Activated CD4-positive, alpha-beta T cell treated with anti-CD3 and anti-CD28 coated beads, Interleukin-2, amount 10 ng/mL, durations not matched to agents 24 days and 14 days (primary cell): ENCODE results near the gene ILKAP. TPM values are rescaled to one million over a fixed set of nuclear protein-coding genes. Genes with fewer than 3 reads are reported as not detected.

Experiments
- DNase-seq: peaks from one replicate; pipeline ENCODE4 v3.0.0; 2022
- H3K27ac Mint-ChIP-seq: one replicate; pipeline ENCODE4 v1.8.0; 2022; ENCODE audit warnings: mild to moderate bottlenecking, mixed read lengths
- H3K27me3 Mint-ChIP-seq: one replicate; pipeline ENCODE4 v1.8.0; 2022; ENCODE audit warnings: mixed read lengths
- H3K36me3 Mint-ChIP-seq: one replicate; pipeline ENCODE4 v1.8.0; 2022; ENCODE audit warnings: low read depth, mild to moderate bottlenecking, mixed read lengths
- H3K4me1 Mint-ChIP-seq: one replicate; pipeline ENCODE4 v1.8.0; 2021; ENCODE audit warnings: mixed read lengths
- H3K4me3 Mint-ChIP-seq: one replicate; pipeline ENCODE4 v1.8.0; 2022; ENCODE audit warnings: mild to moderate bottlenecking, moderate library complexity, mixed read lengths
- H3K9me3 Mint-ChIP-seq: one replicate; pipeline ENCODE4 v1.8.0; 2021; ENCODE audit warnings: mixed read lengths
- intact Hi-C: fragments of 100-400 bp; cut with micrococcal nuclease; formaldehyde crosslinking; loops from one replicate; pipeline ENCODE4 v1.15.1; 2023
- total RNA-seq: library from RNA; stranded (reverse); gene quantifications from 2 replicates; pipeline ENCODE4 v1.2.3, GENCODE V29; 2022

ILKAP gene
- total RNA-seq, 1 donor from 2014 or later = 77.4 TPM

DNA sequence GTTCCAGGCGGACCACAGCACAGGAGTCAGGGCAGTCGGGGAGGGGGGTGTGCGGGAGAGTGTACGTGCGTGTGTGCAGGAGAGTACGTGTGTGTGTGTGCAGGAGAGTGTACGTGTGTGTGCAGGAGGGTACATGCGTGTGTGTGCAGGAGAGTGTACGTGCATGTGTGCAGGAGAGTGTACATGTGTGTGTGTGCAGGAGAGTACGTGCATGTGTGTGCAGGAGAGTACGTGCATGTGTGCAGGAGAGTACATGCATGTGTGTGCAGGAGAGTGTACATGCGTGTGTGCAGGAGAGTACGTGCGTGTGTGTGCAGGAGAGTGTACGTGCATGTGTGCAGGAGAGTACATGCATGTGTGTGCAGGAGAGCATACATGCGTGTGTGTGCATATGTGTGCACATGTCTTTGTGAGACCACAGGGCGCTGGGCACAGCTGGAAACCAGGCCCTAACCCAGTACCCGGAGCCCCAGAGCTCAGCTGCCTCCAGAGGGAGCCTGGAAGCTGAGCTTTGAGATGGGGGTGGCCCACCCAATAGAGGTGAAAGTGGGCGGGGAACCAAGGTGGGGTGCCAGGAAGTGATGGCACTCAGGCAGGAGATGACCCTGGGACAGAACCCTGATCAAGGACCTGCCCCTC, 78.9 kb downstream of the ILKAP start:
- Mint-ChIP-seq H3K27me3 (no peaks in the 10 kb centered on the region), H3K4me3 (no peak overlapping the region), H3K27ac (no peak overlapping the region), H3K4me1 (no peaks in the 10 kb centered on the region), H3K36me3 (no peaks in the 10 kb centered on the region), H3K9me3 (no peaks in the 10 kb centered on the region)
- DNase-seq = no peak
- intact Hi-C loops = no loop called here

DNA sequence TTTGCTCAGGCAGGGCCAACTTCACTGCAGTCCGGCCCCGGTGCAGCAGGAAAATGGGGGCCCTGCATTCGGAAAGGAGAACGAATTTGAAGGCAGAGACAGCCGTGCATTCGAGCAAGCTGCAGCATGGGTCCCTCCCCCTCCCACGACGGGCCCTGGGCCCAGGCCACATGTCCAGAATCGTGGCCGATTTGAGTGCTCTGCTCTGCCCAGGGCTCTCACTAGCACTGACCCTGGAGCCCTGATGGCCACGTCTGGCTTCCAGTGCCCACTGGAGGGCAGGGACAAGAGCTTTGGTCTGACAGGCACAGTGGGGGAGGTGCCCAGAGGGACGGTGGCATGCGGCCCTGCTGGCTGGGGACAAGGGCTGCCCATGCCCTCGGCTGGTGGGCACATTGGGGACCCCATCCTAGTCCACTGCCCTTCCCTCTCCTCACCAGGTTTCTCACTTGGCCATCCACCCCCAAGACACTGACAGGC, 79.5 kb downstream of the ILKAP start:
- DNase-seq = no peak
- H3K27me3 Mint-ChIP-seq = peaks cover 2% of the 10 kb centered on the region
- H3K36me3 Mint-ChIP-seq = no peaks in the 10 kb centered on the region
- intact Hi-C loops = no loop called here
- H3K4me3 Mint-ChIP-seq = no peak overlapping the region
- H3K4me1 Mint-ChIP-seq = no peaks in the 10 kb centered on the region
- no peaks in the 10 kb centered on the region for H3K9me3 Mint-ChIP-seq
- no peak overlapping the region for H3K27ac Mint-ChIP-seq

DNA sequence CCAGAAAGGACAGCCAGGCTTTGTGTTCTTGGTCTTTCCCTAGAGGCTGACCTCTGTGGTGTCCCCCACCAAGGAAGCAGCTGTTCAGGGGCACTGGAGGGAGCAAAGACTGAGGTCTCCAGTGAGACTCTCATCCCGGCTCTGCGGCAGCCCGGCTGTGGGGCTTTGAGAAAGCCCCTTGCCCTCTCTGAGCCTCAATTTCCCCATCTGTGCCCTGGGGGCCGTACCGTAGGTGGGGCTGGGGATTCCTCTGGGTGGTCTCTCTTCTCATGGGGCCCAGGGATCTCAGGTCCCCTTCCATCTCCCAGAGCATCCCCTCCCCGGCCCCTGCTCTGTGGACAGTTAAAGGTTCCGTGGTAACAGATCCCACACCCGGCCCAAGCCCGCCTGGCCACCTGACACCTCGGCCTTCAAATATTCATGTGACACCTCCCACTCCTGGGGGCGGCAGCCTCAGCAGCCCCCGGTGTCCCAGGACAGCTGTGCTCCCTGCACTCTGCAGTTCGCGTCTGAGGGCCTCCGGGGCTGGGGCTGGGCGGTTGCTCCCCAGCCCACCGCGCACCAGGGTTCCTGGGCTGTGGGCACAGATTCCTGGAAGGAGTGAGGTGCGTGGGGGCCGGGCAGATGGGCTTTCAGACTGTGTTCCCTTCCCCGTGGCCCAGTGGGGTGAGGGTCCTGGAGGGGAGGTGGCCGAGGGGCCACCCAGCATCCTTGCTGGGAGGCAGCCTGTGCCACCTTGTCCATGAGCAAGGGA, 80.1 kb downstream of the ILKAP start:
- H3K9me3 Mint-ChIP-seq = no peaks in the 10 kb centered on the region
- peaks cover 6% of the 10 kb centered on the region for H3K27me3 Mint-ChIP-seq
- no peak overlapping the region for H3K4me3 Mint-ChIP-seq

DNA sequence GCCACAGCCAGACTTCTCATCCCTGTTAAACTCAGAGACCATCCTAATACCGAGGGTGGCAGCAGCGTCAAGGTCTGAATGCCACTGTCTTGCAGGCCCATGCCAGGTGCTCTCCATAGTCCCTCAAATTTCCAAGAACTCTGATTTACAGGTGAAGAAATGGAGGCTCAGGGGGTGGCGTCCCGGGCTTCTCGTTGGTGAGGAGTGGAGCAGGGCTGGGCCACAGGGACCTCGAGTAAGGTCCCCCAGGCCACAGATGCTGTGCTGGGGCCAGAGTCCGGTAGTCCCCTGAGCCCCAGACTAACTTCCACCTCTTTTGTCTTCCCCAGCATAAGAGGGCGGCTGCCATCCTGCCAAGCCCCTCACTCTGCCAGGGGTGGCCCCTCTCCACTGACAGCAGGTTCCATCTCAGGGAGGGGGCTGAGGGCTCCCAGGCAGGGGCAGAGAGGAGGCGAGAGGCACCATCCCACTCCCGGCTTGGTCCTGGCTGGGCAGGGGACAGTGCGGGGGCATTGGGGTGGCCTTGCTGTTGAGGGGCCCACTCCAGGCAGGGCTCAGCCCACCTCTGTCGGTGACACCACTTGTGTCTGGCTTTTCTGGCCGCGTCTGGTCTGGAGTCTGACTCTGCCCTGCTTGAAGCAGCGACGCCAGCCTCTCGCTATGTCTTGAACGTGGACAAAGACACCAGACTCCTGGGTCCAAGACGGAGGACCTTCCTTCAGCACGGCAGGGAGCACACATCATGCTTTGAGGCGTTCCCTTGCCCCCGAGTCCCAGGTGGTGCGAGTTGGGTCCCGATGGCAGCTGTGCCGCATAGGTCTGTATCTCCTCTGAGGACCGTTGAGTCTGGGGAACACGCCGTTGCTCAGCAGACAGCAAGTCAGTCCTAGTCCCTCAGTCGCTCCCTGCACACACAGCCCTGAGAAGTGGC, 80.9 kb downstream of the ILKAP start:
- no peaks in the 10 kb centered on the region for H3K9me3 Mint-ChIP-seq
- H3K27ac Mint-ChIP-seq = no peak overlapping the region
- no peak for DNase-seq
- intact Hi-C loops = no loop called here
- H3K4me3 Mint-ChIP-seq = no peak overlapping the region
- peaks cover 12% of the 10 kb centered on the region for H3K27me3 Mint-ChIP-seq
- no peaks in the 10 kb centered on the region for H3K4me1 Mint-ChIP-seq
- no peaks in the 10 kb centered on the region for H3K36me3 Mint-ChIP-seq

More for the DNA sequence above, 80.1 kb downstream of the ILKAP start:
- no peak overlapping the region for H3K27ac Mint-ChIP-seq
- intact Hi-C loops = no loop called here
- no peaks in the 10 kb centered on the region for H3K36me3 Mint-ChIP-seq
- H3K4me1 Mint-ChIP-seq = no peaks in the 10 kb centered on the region
- no peak for DNase-seq

DNA sequence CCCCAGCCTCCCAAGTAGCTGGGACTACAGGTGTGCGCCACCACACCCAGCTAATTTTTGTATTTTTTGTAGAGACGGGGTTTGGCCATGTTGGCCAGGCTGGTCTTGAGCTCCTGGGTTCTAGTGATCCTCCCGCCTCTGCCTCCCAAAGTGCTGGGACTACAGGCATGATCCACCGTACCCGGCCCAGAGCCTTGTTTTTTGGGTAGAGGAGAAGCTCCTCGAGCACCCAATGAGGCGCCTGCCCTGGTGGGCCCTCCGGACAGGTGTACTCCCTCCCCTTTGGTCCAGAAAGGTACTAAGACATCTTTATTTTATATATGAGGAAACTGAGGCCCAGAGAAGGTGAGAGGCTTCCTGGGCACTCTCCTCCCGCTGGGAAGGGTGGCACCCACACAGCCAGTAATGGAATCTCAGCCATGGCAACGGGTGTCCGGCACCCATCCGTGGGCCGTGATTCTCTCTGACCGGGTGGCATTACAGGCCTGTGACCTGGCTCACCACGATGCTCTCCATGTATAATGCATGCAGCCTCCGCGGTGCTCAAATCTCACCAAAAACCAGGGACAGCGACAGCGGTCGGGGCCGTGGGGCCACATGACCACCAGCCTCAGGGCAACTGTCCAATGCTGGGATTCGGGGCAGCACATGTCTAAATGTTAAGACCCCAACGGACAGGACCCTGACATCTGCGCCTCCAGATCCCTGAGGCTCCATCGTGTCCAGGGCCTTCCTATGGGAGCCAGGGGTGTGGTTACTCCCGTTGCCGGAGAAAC, 81.8 kb downstream of the ILKAP start:
- intact Hi-C loops = no loop called here
- peaks cover 13% of the 10 kb centered on the region for H3K27me3 Mint-ChIP-seq
- no peaks in the 10 kb centered on the region for H3K4me1 Mint-ChIP-seq
- H3K9me3 Mint-ChIP-seq = no peaks in the 10 kb centered on the region
- H3K27ac Mint-ChIP-seq = no peak overlapping the region
- DNase-seq = no peak
- no peaks in the 10 kb centered on the region for H3K36me3 Mint-ChIP-seq
- no peak overlapping the region for H3K4me3 Mint-ChIP-seq

DNA sequence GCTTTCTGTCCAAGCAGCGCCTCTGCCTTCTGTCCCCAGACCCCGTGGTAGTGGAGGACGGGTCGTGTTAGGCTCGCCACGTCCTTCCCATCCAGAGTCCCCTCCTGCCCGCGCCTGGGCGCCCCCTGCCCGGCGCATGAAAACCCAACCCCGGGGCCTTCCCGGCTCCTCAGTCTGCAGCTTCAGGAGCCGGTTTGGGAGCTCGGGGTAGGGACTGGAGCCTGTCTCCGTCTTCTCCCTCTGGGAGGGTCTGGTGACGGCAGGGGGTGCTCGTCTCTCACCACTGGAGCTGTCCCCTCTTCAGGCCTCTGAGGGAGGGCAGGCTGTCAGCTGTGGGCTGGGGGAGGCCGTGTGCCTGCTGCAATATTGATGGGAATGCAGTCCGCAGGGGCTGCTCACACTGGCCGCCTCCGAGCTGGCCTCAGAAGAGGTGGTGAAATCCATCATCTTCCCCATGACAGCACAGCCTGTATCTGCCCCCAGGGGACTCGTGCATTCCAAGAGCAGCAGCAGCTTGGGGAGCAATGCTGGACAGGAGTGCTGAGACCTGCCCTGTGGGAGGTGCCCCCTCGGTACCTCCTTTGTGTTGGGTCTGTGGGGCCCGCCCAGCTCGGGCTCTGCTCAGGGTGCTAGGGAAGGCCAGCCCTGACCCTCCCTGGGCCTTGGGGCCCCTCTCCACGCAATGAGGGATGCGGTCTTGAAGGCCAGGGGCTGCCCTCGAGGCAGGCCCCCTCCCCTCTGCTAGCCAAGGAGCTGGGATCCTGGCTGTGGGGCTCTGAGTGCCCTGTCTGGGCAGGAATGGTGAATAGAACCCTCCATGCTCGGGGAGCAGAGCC, 82.8 kb downstream of the ILKAP start:
- DNase-seq = no peak
- Mint-ChIP-seq H3K27ac (no peak overlapping the region), H3K9me3 (no peaks in the 10 kb centered on the region), H3K36me3 (no peaks in the 10 kb centered on the region), H3K4me1 (no peaks in the 10 kb centered on the region), H3K27me3 (peaks cover 13% of the 10 kb centered on the region), H3K4me3 (no peak overlapping the region)
- intact Hi-C loops = no loop called here

Other genes with a start within 250 kb of the ILKAP start
- 115 and 124 TPM in 2 replicates for gene UBE2F, start 236.7 kb downstream of the ILKAP start, total RNA-seq
- 109 TPM in 2 replicates for gene SCLY, start 142.7 kb downstream of the ILKAP start, total RNA-seq
- gene ESPNL, start 103.4 kb downstream of the ILKAP start, total RNA-seq = 0.07 and 0.26 TPM in 2 replicates
- not detected in 2 replicates for gene KLHL30, start 65.0 kb downstream of the ILKAP start, total RNA-seq
- 0.24 and 0.37 TPM in 2 replicates for gene ERFE, start 44.7 kb downstream of the ILKAP start, total RNA-seq
- 10.2 and 10.3 TPM in 2 replicates for gene HES6, start 36.3 kb upstream of the ILKAP start, total RNA-seq
- gene PER2, start 84.9 kb upstream of the ILKAP start, total RNA-seq = 18.3 and 21.9 TPM in 2 replicates
- gene TRAF3IP1, start 116.8 kb upstream of the ILKAP start, total RNA-seq = 11.0 and 12.7 TPM in 2 replicates
- 33.9 and 34.8 TPM in 2 replicates for gene ASB1, start 223.2 kb upstream of the ILKAP start, total RNA-seq